ENCODE measurements around the gene EFCAB10. TPM values are rescaled to one million over a fixed set of nuclear protein-coding genes. Genes with fewer than 3 reads are reported as not detected.
A peak's percentile ranks its signal among the peaks of the same experiment; 100 is the strongest.

Gene EFCAB10
- total and polyA plus RNA-seq, 2 of the 13 experiments (the other 11 are each of a cell fraction or from before 2014, with no cell fraction given) = 0.40 TPM; not detected in 1

DNA sequence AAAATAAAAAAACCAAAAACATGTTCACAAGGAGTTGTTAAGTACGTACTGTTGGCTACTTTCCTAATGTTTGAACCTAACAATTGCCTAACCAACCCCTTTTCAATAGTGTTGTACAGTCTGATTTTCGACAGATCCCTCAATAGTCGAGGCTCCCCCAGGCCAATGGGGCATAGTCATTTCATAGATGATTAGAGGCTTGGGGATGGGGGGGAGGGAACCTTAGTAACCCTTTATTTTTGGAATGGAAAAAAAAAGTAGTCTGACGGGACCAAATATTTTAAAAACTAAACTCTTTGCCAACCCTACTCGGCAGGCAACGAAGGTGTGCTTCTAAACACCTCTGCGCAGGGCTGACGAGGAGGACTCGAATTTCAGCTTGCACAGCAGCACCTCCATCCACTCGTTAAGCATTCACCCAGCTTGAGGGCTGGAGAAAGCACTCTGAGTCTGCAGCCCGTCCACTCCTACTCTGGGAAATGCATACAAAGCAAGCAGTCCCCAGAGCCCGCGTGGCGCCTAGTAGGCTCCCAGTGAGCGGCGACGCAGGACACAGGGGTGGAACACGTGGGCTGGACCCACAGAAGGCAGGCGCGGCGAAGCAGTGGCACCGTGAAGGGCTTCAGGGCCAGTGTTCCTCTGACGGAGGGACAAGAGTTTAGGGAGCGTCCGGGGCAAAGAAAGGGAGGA is 60.1 kb downstream of the EFCAB10 start (continued):
- TF ChIP-seq, protein P1, sequence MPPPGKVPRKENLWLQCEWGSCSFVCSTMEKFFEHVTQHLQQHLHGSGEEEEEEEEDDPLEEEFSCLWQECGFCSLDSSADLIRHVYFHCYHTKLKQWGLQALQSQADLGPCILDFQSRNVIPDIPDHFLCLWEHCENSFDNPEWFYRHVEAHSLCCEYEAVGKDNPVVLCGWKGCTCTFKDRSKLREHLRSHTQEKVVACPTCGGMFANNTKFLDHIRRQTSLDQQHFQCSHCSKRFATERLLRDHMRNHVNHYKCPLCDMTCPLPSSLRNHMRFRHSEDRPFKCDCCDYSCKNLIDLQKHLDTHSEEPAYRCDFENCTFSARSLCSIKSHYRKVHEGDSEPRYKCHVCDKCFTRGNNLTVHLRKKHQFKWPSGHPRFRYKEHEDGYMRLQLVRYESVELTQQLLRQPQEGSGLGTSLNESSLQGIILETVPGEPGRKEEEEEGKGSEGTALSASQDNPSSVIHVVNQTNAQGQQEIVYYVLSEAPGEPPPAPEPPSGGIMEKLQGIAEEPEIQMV (CRISPR knock-in tag; IDR thresholded peaks at IDR 0.05; ENCODE audit: low read depth) = peak; percentile 32
- TF ChIP-seq ZIK1 (CRISPR knock-in tag; IDR thresholded peaks at IDR 0.05; ENCODE audit: borderline replicate concordance, low read depth) (no peak), MAFF (IDR thresholded peaks at IDR 0.05; ENCODE audit: low read depth, low read length) (no peak), ZNF616 (CRISPR knock-in tag; IDR thresholded peaks at IDR 0.05; ENCODE audit: low read depth) (no peak), HDAC2 (CRISPR knock-in tag; IDR thresholded peaks at IDR 0.05) (peak; percentile 39; the same call in 1 of the 2 replicates), ZNF780A (CRISPR knock-in tag; IDR thresholded peaks at IDR 0.05) (0 out of 2 replicates have a peak, but pooled peaks have one; percentile 51), REL (CRISPR knock-in tag; conservative IDR thresholded peaks at IDR 0.05) (peak; percentile 92), ATF7 (IDR thresholded peaks at IDR 0.05) (no peak), ATF7 (CRISPR knock-in tag; IDR thresholded peaks at IDR 0.05) (0 out of 2 replicates have a peak, but pooled peaks have one; percentile 32), ZNF253 (CRISPR knock-in tag; IDR thresholded peaks at IDR 0.05; ENCODE audit: borderline replicate concordance) (peak; percentile 18; the same call in 1 of the 2 replicates), NCOA5 (CRISPR knock-in tag; IDR thresholded peaks at IDR 0.05) (no peak), SMYD3 (CRISPR knock-in tag; IDR thresholded peaks at IDR 0.05) (no peak), TEAD3 (CRISPR knock-in tag; optimal IDR thresholded peaks at IDR 0.05; ENCODE audit: borderline replicate concordance) (peak; percentile 16), KLF12 (CRISPR knock-in tag; IDR thresholded peaks at IDR 0.05; ENCODE audit: borderline replicate concordance) (no peak), KLF6 (CRISPR knock-in tag; IDR thresholded peaks at IDR 0.05) (0 out of 2 replicates have a peak, but pooled peaks have one; percentile 1), XBP1 (CRISPR knock-in tag; IDR thresholded peaks at IDR 0.05) (no peak), KMT2B (CRISPR knock-in tag; IDR thresholded peaks at IDR 0.05) (peak; percentile 50; the same call in 1 of the 2 replicates), NR2F1 (CRISPR knock-in tag; IDR thresholded peaks at IDR 0.05) (no peak), ZNF136 (CRISPR knock-in tag; IDR thresholded peaks at IDR 0.05; ENCODE audit: low read depth) (no peak), JDP2 (CRISPR knock-in tag; IDR thresholded peaks at IDR 0.05; ENCODE audit: borderline replicate concordance) (no peak), ZNF234 (CRISPR knock-in tag; conservative IDR thresholded peaks at IDR 0.05) (no peak)
- TF ChIP-seq, protein P2, sequence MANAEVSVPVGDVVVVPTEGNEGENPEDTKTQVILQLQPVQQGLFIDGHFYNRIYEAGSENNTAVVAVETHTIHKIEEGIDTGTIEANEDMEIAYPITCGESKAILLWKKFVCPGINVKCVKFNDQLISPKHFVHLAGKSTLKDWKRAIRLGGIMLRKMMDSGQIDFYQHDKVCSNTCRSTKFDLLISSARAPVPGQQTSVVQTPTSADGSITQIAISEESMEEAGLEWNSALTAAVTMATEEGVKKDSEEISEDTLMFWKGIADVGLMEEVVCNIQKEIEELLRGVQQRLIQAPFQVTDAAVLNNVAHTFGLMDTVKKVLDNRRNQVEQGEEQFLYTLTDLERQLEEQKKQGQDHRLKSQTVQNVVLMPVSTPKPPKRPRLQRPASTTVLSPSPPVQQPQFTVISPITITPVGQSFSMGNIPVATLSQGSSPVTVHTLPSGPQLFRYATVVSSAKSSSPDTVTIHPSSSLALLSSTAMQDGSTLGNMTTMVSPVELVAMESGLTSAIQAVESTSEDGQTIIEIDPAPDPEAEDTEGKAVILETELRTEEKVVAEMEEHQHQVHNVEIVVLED (CRISPR knock-in tag; IDR thresholded peaks at IDR 0.05; ENCODE audit: borderline replicate concordance) = peak; percentile 32; the same call in 1 of the 2 replicates
- TF ChIP-seq, protein P3, sequence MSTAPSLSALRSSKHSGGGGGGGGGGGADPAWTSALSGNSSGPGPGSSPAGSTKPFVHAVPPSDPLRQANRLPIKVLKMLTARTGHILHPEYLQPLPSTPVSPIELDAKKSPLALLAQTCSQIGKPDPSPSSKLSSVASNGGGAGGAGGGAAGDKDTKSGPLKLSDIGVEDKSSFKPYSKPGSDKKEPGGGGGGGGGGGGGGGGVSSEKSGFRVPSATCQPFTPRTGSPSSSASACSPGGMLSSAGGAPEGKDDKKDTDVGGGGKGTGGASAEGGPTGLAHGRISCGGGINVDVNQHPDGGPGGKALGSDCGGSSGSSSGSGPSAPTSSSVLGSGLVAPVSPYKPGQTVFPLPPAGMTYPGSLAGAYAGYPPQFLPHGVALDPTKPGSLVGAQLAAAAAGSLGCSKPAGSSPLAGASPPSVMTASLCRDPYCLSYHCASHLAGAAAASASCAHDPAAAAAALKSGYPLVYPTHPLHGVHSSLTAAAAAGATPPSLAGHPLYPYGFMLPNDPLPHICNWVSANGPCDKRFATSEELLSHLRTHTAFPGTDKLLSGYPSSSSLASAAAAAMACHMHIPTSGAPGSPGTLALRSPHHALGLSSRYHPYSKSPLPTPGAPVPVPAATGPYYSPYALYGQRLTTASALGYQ (CRISPR knock-in tag; IDR thresholded peaks at IDR 0.05) = 0 out of 2 replicates have a peak, but pooled peaks have one; percentile 12
- TF ChIP-seq, protein P4, sequence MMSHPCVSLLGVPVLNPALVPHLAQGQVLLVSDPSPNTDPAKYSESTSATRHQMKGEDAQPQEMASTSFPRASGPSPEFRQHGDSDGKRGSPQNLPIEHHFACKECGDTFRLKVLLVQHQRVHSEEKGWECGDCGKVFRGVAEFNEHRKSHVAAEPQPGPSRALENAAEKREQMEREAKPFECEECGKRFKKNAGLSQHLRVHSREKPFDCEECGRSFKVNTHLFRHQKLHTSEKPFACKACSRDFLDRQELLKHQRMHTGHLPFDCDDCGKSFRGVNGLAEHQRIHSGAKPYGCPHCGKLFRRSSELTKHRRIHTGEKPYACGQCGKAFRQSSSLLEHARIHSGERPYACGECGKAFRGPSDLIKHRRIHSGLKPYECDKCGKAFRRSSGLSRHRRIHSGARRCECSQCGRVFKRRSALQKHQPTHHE (CRISPR knock-in tag; IDR thresholded peaks at IDR 0.05; ENCODE audit: borderline replicate concordance) = no peak
